MM.1S (cell line): ENCODE measurements around the gene TSR1.
"Not testable (repeated sequence)": the region's sequence is repeated elsewhere in the genome, so short reads cannot be mapped to it uniquely, and the experiment has no call there.

ENCODE experiments used
- DNase-seq: peaks from one replicate; pipeline ENCODE4 v3.0.0-alpha.2; 2015
- H2AFZ ChIP-seq: fragments of 300-600 bp; sonication (generic); 2 replicates; pipeline ENCODE4 v1.6.0; 2016; ENCODE audit warnings: antibody characterized with exemption, low read length
- H3F3A ChIP-seq: fragments of 300-600 bp; sonication (generic); 2 replicates; pipeline ENCODE4 v1.6.1; 2016; ENCODE audit warnings: mild to moderate bottlenecking, antibody characterized with exemption, low read length, moderate library complexity, mixed read lengths; ENCODE audit not compliant: insufficient read depth
- H3K27ac ChIP-seq: fragments of 300-600 bp; sonication (generic); 2 replicates; pipeline ENCODE4 v1.5.1; 2016; ENCODE audit warnings: mild to moderate bottlenecking, low read length
- H3K27me3 ChIP-seq: fragments of 300-600 bp; sonication (generic); replicated peaks from 2 replicates; pipeline ENCODE4 v1.6.0; 2016; ENCODE audit warnings: low read length; ENCODE audit not compliant: insufficient read depth
- H3K36me3 ChIP-seq: fragments of 300-600 bp; sonication (generic); replicated peaks from 2 replicates; pipeline ENCODE4 v1.6.1; 2016; ENCODE audit warnings: mild to moderate bottlenecking, low read length, mixed read lengths; ENCODE audit not compliant: insufficient read depth
- H3K4me1 ChIP-seq: fragments of 300-600 bp; sonication (generic); 2 replicates; pipeline ENCODE4 v1.6.1; 2016; ENCODE audit warnings: low read length, mixed read lengths
- H3K4me2 ChIP-seq: fragments of 300-600 bp; sonication (generic); 2 replicates; pipeline ENCODE4 v1.6.0; 2016; ENCODE audit warnings: low read depth, low read length
- H3K4me3 ChIP-seq: fragments of 300-600 bp; sonication (generic); 2 replicates; pipeline ENCODE4 v1.5.1; 2016; ENCODE audit warnings: low read length, mixed read lengths
- H3K79me2 ChIP-seq: fragments of 300-600 bp; sonication (generic); 2 replicates; pipeline ENCODE4 v1.6.1; 2016; ENCODE audit warnings: mixed run types, low read length, mixed read lengths
- H3K9ac ChIP-seq: fragments of 300-600 bp; sonication (generic); 2 replicates; pipeline ENCODE4 v1.6.1; 2016; ENCODE audit warnings: low read length, mixed read lengths
- H3K9me2 ChIP-seq: fragments of 300-600 bp; sonication (generic); replicated peaks from 2 replicates; pipeline ENCODE4 v1.6.1; 2016; ENCODE audit warnings: mild to moderate bottlenecking, low read length, mixed read lengths; ENCODE audit not compliant: insufficient read depth
- H3K9me3 ChIP-seq: fragments of 300-600 bp; sonication (generic); replicated peaks from 2 replicates; pipeline ENCODE4 v1.6.1; 2016; ENCODE audit warnings: mild to moderate bottlenecking, low read length, mixed read lengths; ENCODE audit not compliant: insufficient read depth
- H4K20me1 ChIP-seq: fragments of 300-600 bp; sonication (generic); 2 replicates; pipeline ENCODE4 v1.6.1; 2016; ENCODE audit warnings: mild to moderate bottlenecking, low read length, moderate library complexity, mixed read lengths; ENCODE audit not compliant: insufficient read depth
- CTCF ChIP-seq: fragments of 300-600 bp; sonication (generic); IDR thresholded peaks from 2 replicates; pipeline ENCODE4 v1.5.1; 2016; ENCODE audit warnings: antibody characterized with exemption, low read length, mixed read lengths
- EZH2 ChIP-seq: fragments of 300-600 bp; sonication (generic); optimal IDR thresholded peaks from 2 replicates; pipeline ENCODE3; 2017; ENCODE audit warnings: low read depth, mild to moderate bottlenecking, antibody characterized with exemption, low read length, mixed read lengths
- EZH2phosphoT487 ChIP-seq: fragments of 300-600 bp; sonication (generic); IDR thresholded peaks from 2 replicates; pipeline ENCODE4 v1.6.1; 2018; ENCODE audit warnings: antibody characterized with exemption, low read length

Gene TSR1

GRCh38 chr17:2319051-2319450, 17.2 kb downstream of the TSR1 start:
- no peaks in the 10 kb centered on the region for H3K4me1 ChIP-seq
- H4K20me1 ChIP-seq: no peaks in the 10 kb centered on the region
- no peaks in the 10 kb centered on the region for H3K79me2 ChIP-seq
- H3K36me3 ChIP-seq: peaks cover 11% of the 10 kb centered on the region
- no peaks in the 10 kb centered on the region; the same call in 1 of the 2 replicates for H3F3A ChIP-seq
- H3K9me2 ChIP-seq: no peaks in the 10 kb centered on the region
- no peak for DNase-seq
- no peak overlapping the region for H2AFZ ChIP-seq
- H3K9ac ChIP-seq: no peak overlapping the region
- H3K27me3 ChIP-seq: no peaks in the 10 kb centered on the region
- H3K4me2 ChIP-seq: no peak overlapping the region
- H3K4me3 ChIP-seq: no peak overlapping the region
- H3K9me3 ChIP-seq: no peaks in the 10 kb centered on the region
- TF ChIP-seq EZH2 (no peak), CTCF (no peak), EZH2phosphoT487 (no peak)
- no peak overlapping the region for H3K27ac ChIP-seq

GRCh38 chr17:2317796-2318195, 18.5 kb downstream of the TSR1 start:
- no peak for TF ChIP-seq EZH2
- TF ChIP-seq CTCF: no peak
- TF ChIP-seq EZH2phosphoT487: no peak
- no peaks in the 10 kb centered on the region; the same call in 1 of the 2 replicates for H3F3A ChIP-seq

GRCh38 chr17:2316916-2317205, 19.4 kb downstream of the TSR1 start:
- DNase-seq, H3K79me2 ChIP-seq, H3K27me3 ChIP-seq, H3F3A ChIP-seq, H3K9me2 ChIP-seq, H3K9ac ChIP-seq, H3K4me2 ChIP-seq, H3K27ac ChIP-seq, H2AFZ ChIP-seq, H3K4me3 ChIP-seq, H4K20me1 ChIP-seq, H3K4me1 ChIP-seq, H3K36me3 ChIP-seq, H3K9me3 ChIP-seq: not testable (repeated sequence)

More at GRCh38 chr17:2317796-2318195, 18.5 kb downstream of the TSR1 start:
- Histone ChIP-seq H2AFZ (no peak overlapping the region), H3K27ac (no peak overlapping the region), H3K27me3 (no peaks in the 10 kb centered on the region), H4K20me1 (no peaks in the 10 kb centered on the region), H3K9me2 (no peaks in the 10 kb centered on the region), H3K36me3 (peaks cover under 1% of the 10 kb centered on the region; the same call in 1 of the 2 replicates), H3K9me3 (no peaks in the 10 kb centered on the region), H3K4me2 (no peak overlapping the region), H3K4me1 (no peaks in the 10 kb centered on the region), H3K4me3 (no peak overlapping the region), H3K79me2 (no peaks in the 10 kb centered on the region), H3K9ac (no peak overlapping the region)
- DNase-seq: no peak

GRCh38 chr17:2312736-2313135, 23.5 kb downstream of the TSR1 start:
- Histone ChIP-seq H3K4me3 (no peak overlapping the region), H4K20me1 (no peaks in the 10 kb centered on the region), H3K27ac (no peak overlapping the region), H3F3A (no peaks in the 10 kb centered on the region; the same call in none of the 2 replicates), H3K79me2 (no peaks in the 10 kb centered on the region), H3K9me2 (no peaks in the 10 kb centered on the region), H3K4me1 (no peaks in the 10 kb centered on the region), H3K9me3 (no peaks in the 10 kb centered on the region), H3K9ac (no peak overlapping the region), H3K36me3 (no peaks in the 10 kb centered on the region), H3K4me2 (no peak overlapping the region), H2AFZ (no peak overlapping the region), H3K27me3 (no peaks in the 10 kb centered on the region)
- DNase-seq: no peak
- TF ChIP-seq EZH2phosphoT487 (no peak), CTCF (no peak), EZH2 (no peak)
